H1 (cell line): ENCODE data around the gene GSTM2. TPM values are rescaled to one million over a fixed set of nuclear protein-coding genes. Genes with fewer than 3 reads are reported as not detected.

Source experiments
- CTCF ChIA-PET: fragments of 300-600 bp; sonication (Branson Sonifier 250); formaldehyde crosslinking; loops from one replicate; lab custom pipeline; 2021; ENCODE audit not compliant: partially characterized antibody; lab: Charles Lee
- POLR2A ChIA-PET: fragments of 300-600 bp; sonication (Branson Sonifier 250); formaldehyde crosslinking; loops from one replicate; lab custom pipeline; 2021; ENCODE audit warnings: inconsistent platforms; ENCODE audit not compliant: partially characterized antibody; lab: Charles Lee
- DNase-seq, 2 experiments: peaks; one replicate each; pipeline versions ENCODE4 v3.0.0 to v3.0.0-alpha.2; 2010 to 2022; ENCODE audit warnings: low spot score in 2 of 2, low read depth in 1 of 2, mixed read lengths in 1 of 2
- FAIRE-seq: peaks from 2 replicates; lab custom pipeline; 2011; peaks lifted over from hg19 to GRCh38; lab: Jason Lieb, UNC
- H2AFZ ChIP-seq: 2 replicates; pipeline ENCODE4 v1.8.1; 2012; ENCODE audit warnings: low read length, inconsistent platforms
- H2AK5ac ChIP-seq: 2 replicates; pipeline ENCODE4 v1.6.1; 2013; ENCODE audit warnings: low read depth, low read length
- H2BK120ac ChIP-seq: replicated peaks from 2 replicates; pipeline ENCODE3; 2013; ENCODE audit warnings: low read depth, low read length, inconsistent platforms
- H2BK12ac ChIP-seq: 2 replicates; pipeline ENCODE4 v1.6.1; 2013; ENCODE audit warnings: low read depth, low read length
- H2BK15ac ChIP-seq: 2 replicates; pipeline ENCODE4 v1.6.1; 2013; ENCODE audit warnings: low read length
- H2BK20ac ChIP-seq: 2 replicates; pipeline ENCODE4 v1.6.1; 2013; ENCODE audit warnings: low read length
- H2BK5ac ChIP-seq: 2 replicates; pipeline ENCODE4 v1.6.1; 2013; ENCODE audit warnings: low read depth, low read length
- H3K14ac ChIP-seq: 2 replicates; pipeline ENCODE4 v1.6.1; 2013; ENCODE audit warnings: inconsistent platforms; ENCODE audit not compliant: insufficient read length
- H3K18ac ChIP-seq: 2 replicates; pipeline ENCODE4 v1.6.1; 2013; ENCODE audit warnings: low read length; ENCODE audit errors: extremely low read depth
- H3K23ac ChIP-seq: 2 replicates; pipeline ENCODE4 v1.6.1; 2013; ENCODE audit warnings: inconsistent platforms; ENCODE audit not compliant: insufficient read length
- H3K23me2 ChIP-seq: 2 replicates; pipeline ENCODE4 v1.6.1; 2013; ENCODE audit warnings: low read depth, low read length
- H3K27ac ChIP-seq: 2 replicates; pipeline ENCODE4 v1.6.1; 2011; ENCODE audit warnings: low read depth, low read length, inconsistent platforms
- H3K27me3 ChIP-seq, 4 experiments: replicated peaks in 1 of 4; 1 replicate in 1 of 4; 2 replicates in 3 of 4; pipeline versions ENCODE4 v1.6.1 to v1.8.1; 2011 to 2013; ENCODE audit warnings: low read length in 3 of 4, mild to moderate bottlenecking in 3 of 4, inconsistent platforms in 2 of 4, mixed read lengths in 2 of 4, moderate library complexity in 1 of 4; ENCODE audit not compliant: control insufficient read depth in 3 of 4, insufficient read depth in 3 of 4; ENCODE audit errors: extremely low read depth in 1 of 4
- H3K36me3 ChIP-seq, 4 experiments: 2 replicates each; pipeline versions ENCODE4 v1.6.1 to v1.8.1; 2011 to 2013; ENCODE audit warnings: mild to moderate bottlenecking in 4 of 4, low read length in 3 of 4, moderate library complexity in 2 of 4, control low read depth in 1 of 4, inconsistent platforms in 1 of 4; ENCODE audit not compliant: insufficient read depth in 4 of 4, control insufficient read depth in 2 of 4
- H3K4ac ChIP-seq: replicated peaks from 2 replicates; pipeline ENCODE3; 2013; ENCODE audit warnings: low read length, low read depth, mixed read lengths, inconsistent platforms; ENCODE audit not compliant: insufficient read length
- H3K4me1 ChIP-seq, 4 experiments: replicated peaks in 1 of 4; 1 replicate in 1 of 4; 2 replicates in 3 of 4; pipeline versions ENCODE4 v1.6.1 to v1.8.1; 2011 to 2013; ENCODE audit warnings: low read length in 3 of 4, inconsistent platforms in 2 of 4, mixed read lengths in 1 of 4; ENCODE audit not compliant: insufficient read depth in 4 of 4, control insufficient read depth in 3 of 4
- H3K4me2 ChIP-seq, 2 experiments: 2 replicates each; pipeline versions ENCODE4 v1.6.1 to v1.8.1; 2011 to 2013; ENCODE audit warnings: low read depth in 2 of 2, low read length in 2 of 2, control low read depth in 1 of 2, inconsistent platforms in 1 of 2, mild to moderate bottlenecking in 1 of 2; ENCODE audit not compliant: insufficient read depth in 1 of 2
- H3K4me3 ChIP-seq, 4 experiments: fragments of 200-600, 300-600 bp in 1 of 4; sonication (generic), shearing (Covaris generic), sonication (Bioruptor Twin) in 1 of 4; 2 replicates each; pipeline versions ENCODE4 v1.5.1 to v1.8.1; 2011 to 2016; ENCODE audit warnings: low read length in 4 of 4, low read depth in 3 of 4, control low read depth in 2 of 4, inconsistent platforms in 2 of 4, mild to moderate bottlenecking in 2 of 4, mixed read lengths in 1 of 4, moderate library complexity in 1 of 4; ENCODE audit not compliant: insufficient read depth in 2 of 4; ENCODE audit errors: extremely low read depth in 1 of 4
- H3K56ac ChIP-seq: replicated peaks from 2 replicates; pipeline ENCODE3; 2013; ENCODE audit warnings: low read depth, mild to moderate bottlenecking, mixed read lengths, low read length, inconsistent platforms; ENCODE audit not compliant: insufficient read length
- H3K79me1 ChIP-seq: 2 replicates; pipeline ENCODE4 v1.6.1; 2013; ENCODE audit warnings: low read depth, low read length, control low read depth
- H3K79me2 ChIP-seq, 2 experiments: 2 replicates each; pipeline versions ENCODE4 v1.6.1 to v1.8.1; 2012 to 2013; ENCODE audit warnings: low read length in 2 of 2, mild to moderate bottlenecking in 2 of 2, inconsistent platforms in 1 of 2; ENCODE audit not compliant: insufficient read depth in 2 of 2, control insufficient read depth in 1 of 2
- H3K9ac ChIP-seq, 4 experiments: replicated peaks in 1 of 4; 1 replicate in 1 of 4; 2 replicates in 3 of 4; pipeline versions ENCODE4 v1.6.1 to v1.8.1; 2011 to 2013; ENCODE audit warnings: low read depth in 3 of 4, low read length in 3 of 4, control low read depth in 2 of 4, mild to moderate bottlenecking in 2 of 4, moderate library complexity in 2 of 4, inconsistent platforms in 1 of 4; ENCODE audit errors: extremely low read depth in 1 of 4
- H3K9me3 ChIP-seq, 2 experiments: 2 replicates each; pipeline versions ENCODE4 v1.6.1 to v1.8.1; 2012 to 2013; ENCODE audit warnings: mild to moderate bottlenecking in 2 of 2, moderate library complexity in 2 of 2, control low read depth in 1 of 2, inconsistent platforms in 1 of 2, low read depth in 1 of 2, low read length in 1 of 2, mixed read lengths in 1 of 2; ENCODE audit not compliant: insufficient read depth in 2 of 2
- H4K20me1 ChIP-seq, 2 experiments: replicated peaks in 1 of 2; 2 replicates each; pipeline versions ENCODE3 to v1.8.1; 2011 to 2013; ENCODE audit warnings: inconsistent platforms in 2 of 2, low read length in 2 of 2, mild to moderate bottlenecking in 1 of 2; ENCODE audit not compliant: insufficient read depth in 2 of 2, control insufficient read depth in 1 of 2
- H4K5ac ChIP-seq: 2 replicates; pipeline ENCODE4 v1.6.1; 2013; ENCODE audit warnings: low read length, low read depth, mixed read lengths, inconsistent platforms; ENCODE audit not compliant: insufficient read length
- H4K8ac ChIP-seq: 2 replicates; pipeline ENCODE4 v1.8.0; 2013; ENCODE audit warnings: mild to moderate bottlenecking, moderate library complexity, low read length, inconsistent platforms; ENCODE audit not compliant: insufficient read depth; ENCODE audit errors: extremely low read depth
- H4K91ac ChIP-seq: replicated peaks from 2 replicates; pipeline ENCODE3; 2013; ENCODE audit warnings: low read length, mixed read lengths, inconsistent platforms; ENCODE audit not compliant: insufficient read length
- TCF12 ChIP-seq: IDR thresholded peaks from 2 replicates; pipeline ENCODE4 v1.6.1; 2011; ENCODE audit warnings: low read depth, mild to moderate bottlenecking, low read length
- WGBS, 2 experiments: shearing (Covaris generic) in 1 of 2; methylation state at CpG; one replicate each; pipeline versions ENCODE4 v1.1.6 to v1.1.7; 2013 to 2015; ENCODE audit warnings: low lambda C conversion rate in 2 of 2, mixed read lengths in 2 of 2, inconsistent platforms in 1 of 2, low coverage in 1 of 2, missing lambda C conversion rate in 1 of 2; ENCODE audit not compliant: insufficient replicate concordance in 2 of 2, insufficient coverage in 1 of 2, insufficient read length in 1 of 2; ENCODE audit errors: extremely low coverage in 1 of 2, missing lambda C conversion rate in 1 of 2; 5-methylcytosine and 5-hydroxymethylcytosine counted together
- polyA plus RNA-seq, 7 experiments: library from polyadenylated mRNA; depleted of rRNA in 3 of 7; stranded (reverse) in 5 of 7; unstranded in 2 of 7; fragments of >200 nt in 5 of 7; fragments of 200-250 nt in 2 of 7; gene quantifications; 1 replicate in 5 of 7; 2 replicates in 1 of 7; 4 replicates in 1 of 7; pipeline versions ENCODE4 v1.2.1 to v1.2.3, GENCODE V29; 2011 to 2013; ENCODE audit warnings: missing spikeins in 2 of 7, mixed read lengths in 2 of 7
- total RNA-seq: library from RNA; stranded (reverse); fragmentation: NEBNext Ultra II Directional; extraction: Animal tissue kit (Norgen Biotek cat#: 25700); gene quantifications from 2 replicates; pipeline ENCODE4 v1.2.1, GENCODE V29; 2021

Gene GSTM2
- total and polyA plus RNA-seq, 2 of the 8 experiments (the other 6 are each of a cell fraction or from before 2014, with no cell fraction given): 9.6 to 23.1 TPM

GRCh38 chr1:109714661-109715372, 47.0 kb downstream of the GSTM2 start:
- peaks cover 0 to 3% (median 0%) of the 10 kb centered on the region in 4 experiments; a peak in 1 of 7 replicates for H3K27me3 ChIP-seq
- no peaks in the 10 kb centered on the region; a peak in 1 of 7 replicates for H3K4me1 ChIP-seq
- no peaks in the 10 kb centered on the region for H4K20me1 ChIP-seq
- no peak overlapping the region for H2BK5ac ChIP-seq
- DNase-seq (no peak), FAIRE-seq (no peak)
- no peak overlapping the region for H3K4me3 ChIP-seq
- no peak overlapping the region for H3K18ac ChIP-seq
- no peaks in the 10 kb centered on the region for H3K36me3 ChIP-seq
- no peak overlapping the region for H3K23ac ChIP-seq
- 89% methylated on average over 12 of the region's 12 CpGs; no CpG with 5 or more reads in 1 of the 2 experiments for WGBS, 2 experiments
- no peak overlapping the region for H4K8ac ChIP-seq
- no peak overlapping the region for H2BK20ac ChIP-seq
- H2AFZ ChIP-seq: no peak overlapping the region
- no peak overlapping the region for H3K4ac ChIP-seq
- no peak overlapping the region for H3K56ac ChIP-seq
- no peaks in the 10 kb centered on the region for H3K9me3 ChIP-seq
- no peak overlapping the region for H3K14ac ChIP-seq
- H2BK120ac ChIP-seq: no peak overlapping the region
- no peak overlapping the region for H3K9ac ChIP-seq
- no peaks in the 10 kb centered on the region for H3K79me2 ChIP-seq
- ChIA-PET POLR2A (no interaction called here), CTCF (interaction anchor here (0.6 to 7.4 kb wide), 2 partner anchors 61 to 216 kb away, joined by 3 to 51 read pairs; no protein-coding TSS in a partner anchor)
- no peaks in the 10 kb centered on the region for H3K23me2 ChIP-seq
- H3K79me1 ChIP-seq: no peaks in the 10 kb centered on the region
- H3K27ac ChIP-seq: no peak overlapping the region
- no peak overlapping the region for H2BK12ac ChIP-seq
- H4K91ac ChIP-seq: no peak overlapping the region
- no peak overlapping the region for H4K5ac ChIP-seq
- no peak overlapping the region for H2BK15ac ChIP-seq
- no peak overlapping the region for H3K4me2 ChIP-seq
- no peak overlapping the region for H2AK5ac ChIP-seq
- no peak for TF ChIP-seq TCF12
